ENCODE data around the gene TTC38. TPM values are rescaled to one million over a fixed set of nuclear protein-coding genes. Genes with fewer than 3 reads are reported as not detected.

Gene TTC38
- total RNA-seq, 1 donor from 2014 or later = 16.1 TPM

DNA sequence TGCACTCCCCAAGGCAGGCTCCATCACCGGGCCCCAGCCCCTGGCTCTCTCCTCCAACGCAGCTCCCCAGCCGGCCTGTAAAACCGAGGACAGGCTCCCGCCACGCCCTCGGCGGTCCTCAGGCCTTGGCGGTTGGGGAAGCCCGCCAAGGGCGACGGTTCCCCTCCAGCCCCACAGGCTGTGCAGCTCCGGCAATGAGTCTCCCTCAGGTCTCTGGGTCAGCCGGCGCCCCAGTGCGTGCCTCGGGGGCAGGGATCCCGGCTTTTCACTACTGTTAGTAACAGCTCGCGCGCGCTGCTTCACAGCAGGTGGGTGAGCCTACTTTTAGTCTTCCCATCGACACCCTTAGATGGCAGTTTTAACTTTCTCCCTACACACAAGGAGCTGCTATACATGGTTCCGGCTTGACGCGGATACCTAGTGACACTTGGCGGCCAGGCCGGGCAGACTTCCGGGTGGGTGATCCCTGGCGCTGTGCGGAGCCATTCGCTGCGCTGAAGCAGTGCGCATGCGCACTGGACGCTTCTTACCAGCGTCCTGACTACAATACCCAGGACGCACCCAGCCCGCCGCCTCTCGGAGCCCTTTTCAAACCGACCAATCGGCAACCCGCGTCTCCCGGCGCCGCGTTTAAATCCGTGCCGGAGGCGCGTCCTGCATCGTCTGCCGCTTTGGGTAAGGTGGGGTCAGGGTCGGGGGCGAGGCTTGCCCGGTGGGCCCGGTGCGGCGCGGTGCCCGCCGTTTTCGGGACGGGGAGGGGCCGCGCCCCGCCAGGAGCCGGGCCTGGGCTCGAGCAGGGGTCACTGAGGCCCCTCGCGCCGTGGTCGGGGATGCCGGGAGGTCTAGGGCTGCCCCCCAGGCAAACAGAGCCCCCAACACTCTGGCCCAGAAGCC, 28.7 kb downstream of the TTC38 start, which contains the start of gene GTSE1:
Gene GTSE1 (plus strand): TSS at position 614 of the 894 bp plus-strand sequence. CDS start 531 bp downstream, outside the sequence.
- peak within 1 kb of the TSS; percentile 89 for H2AFZ ChIP-seq (ENCODE audit: low read depth, low read length)
- peak within 1 kb of the TSS; percentile 72 for H3K4me3 ChIP-seq (ENCODE audit: insufficient read depth, low read depth, low read length)
- peak within 1 kb of the TSS; percentile 95 for H3K4me2 ChIP-seq (ENCODE audit: low read length)
- no peaks in the 10 kb centered on the region for H3K27me3 Mint-ChIP-seq (ENCODE audit: low read depth, unreplicated experiment)
- H3K27me3 ChIP-seq (ENCODE audit: insufficient read depth, low read length) = no peaks in the 10 kb centered on the region
- H3K36me3 ChIP-seq (ENCODE audit: insufficient read depth, low read length) = peaks cover 10% of the 10 kb centered on the region
- peak within 1 kb of the TSS; percentile 85 for H3K9ac ChIP-seq (ENCODE audit: low read length)
- H3K9me3 ChIP-seq (ENCODE audit: insufficient read depth, low read depth, low read length) = no peaks in the 10 kb centered on the region
- peak within 1 kb of the TSS; percentile 93 for H3K4me3 Mint-ChIP-seq (ENCODE audit: unreplicated experiment)
- H4K20me1 ChIP-seq (ENCODE audit: insufficient read depth, low read length) = no peaks in the 10 kb centered on the region
- peaks cover 44% of the 10 kb centered on the region for H3K79me2 ChIP-seq (ENCODE audit: insufficient read depth, low read length)
- no peaks in the 10 kb centered on the region for H3K9me3 Mint-ChIP-seq (ENCODE audit: unreplicated experiment)
- H3K4me1 Mint-ChIP-seq (ENCODE audit: low read depth, unreplicated experiment) = peaks cover 15% of the 10 kb centered on the region
- TF ChIP-seq, protein P1, sequence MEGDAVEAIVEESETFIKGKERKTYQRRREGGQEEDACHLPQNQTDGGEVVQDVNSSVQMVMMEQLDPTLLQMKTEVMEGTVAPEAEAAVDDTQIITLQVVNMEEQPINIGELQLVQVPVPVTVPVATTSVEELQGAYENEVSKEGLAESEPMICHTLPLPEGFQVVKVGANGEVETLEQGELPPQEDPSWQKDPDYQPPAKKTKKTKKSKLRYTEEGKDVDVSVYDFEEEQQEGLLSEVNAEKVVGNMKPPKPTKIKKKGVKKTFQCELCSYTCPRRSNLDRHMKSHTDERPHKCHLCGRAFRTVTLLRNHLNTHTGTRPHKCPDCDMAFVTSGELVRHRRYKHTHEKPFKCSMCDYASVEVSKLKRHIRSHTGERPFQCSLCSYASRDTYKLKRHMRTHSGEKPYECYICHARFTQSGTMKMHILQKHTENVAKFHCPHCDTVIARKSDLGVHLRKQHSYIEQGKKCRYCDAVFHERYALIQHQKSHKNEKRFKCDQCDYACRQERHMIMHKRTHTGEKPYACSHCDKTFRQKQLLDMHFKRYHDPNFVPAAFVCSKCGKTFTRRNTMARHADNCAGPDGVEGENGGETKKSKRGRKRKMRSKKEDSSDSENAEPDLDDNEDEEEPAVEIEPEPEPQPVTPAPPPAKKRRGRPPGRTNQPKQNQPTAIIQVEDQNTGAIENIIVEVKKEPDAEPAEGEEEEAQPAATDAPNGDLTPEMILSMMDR (IDR thresholded peaks at IDR 0.05; ENCODE audit: insufficient read depth, low read depth, low read length) = no peak
- no peak for TF ChIP-seq EZH2 (IDR thresholded peaks at IDR 0.05; ENCODE audit: insufficient read depth, low read length)
- peak within 1 kb of the TSS; percentile 70 for H3K27ac ChIP-seq (ENCODE audit: low read depth, low read length)
- H3K27ac Mint-ChIP-seq (ENCODE audit: unreplicated experiment) = peak within 1 kb of the TSS; percentile 96
- peaks cover 20% of the 10 kb centered on the region for H3K4me1 ChIP-seq (ENCODE audit: insufficient read depth, low read length)
- H3K36me3 Mint-ChIP-seq (ENCODE audit: low read depth, unreplicated experiment) = peaks cover 7% of the 10 kb centered on the region
- FAIRE-seq (peak; percentile 23), DNase-seq (ENCODE audit: low read depth) (peak; percentile 85)

DNA sequence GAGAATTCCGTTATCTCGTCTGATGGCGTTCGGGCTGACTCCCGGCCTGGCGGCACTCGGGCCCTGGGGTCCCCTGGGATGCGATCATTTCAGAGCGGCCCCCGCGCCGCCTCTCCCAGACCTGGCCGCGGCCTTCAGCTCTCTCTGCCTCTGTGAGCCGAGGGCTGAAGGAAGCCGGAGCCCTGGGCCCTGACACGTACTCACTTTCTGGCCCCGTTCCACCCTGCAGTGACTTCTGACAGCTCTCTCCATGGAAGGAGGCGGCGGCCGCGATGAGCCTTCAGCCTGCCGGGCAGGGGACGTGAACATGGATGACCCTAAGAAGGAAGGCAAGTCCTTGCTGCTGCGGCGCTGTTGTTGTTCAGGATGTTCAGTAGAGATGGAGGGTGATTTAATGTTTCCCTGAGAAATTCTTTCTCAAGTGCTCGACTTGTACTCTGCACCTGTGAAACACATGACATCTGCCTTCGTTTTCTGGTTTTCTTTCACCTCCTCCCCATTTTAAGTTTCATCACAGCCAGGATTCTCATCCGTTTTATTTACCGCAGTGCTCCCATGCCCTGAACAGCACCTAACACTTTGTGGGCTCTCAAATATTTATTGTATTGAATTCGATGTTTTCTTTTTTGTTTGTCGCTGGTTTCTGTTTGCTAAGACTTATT, 29.5 kb downstream of the TTC38 start:
- no peak for FAIRE-seq
- peak overlapping the region; percentile 72 for H3K4me3 ChIP-seq (ENCODE audit: insufficient read depth, low read depth, low read length)
- peak overlapping the region; percentile 70 for H3K27ac ChIP-seq (ENCODE audit: low read depth, low read length)

More for the DNA sequence above, 29.5 kb downstream of the TTC38 start:
- Histone ChIP-seq H4K20me1 (ENCODE audit: insufficient read depth, low read length) (no peaks in the 10 kb centered on the region), H3K79me2 (ENCODE audit: insufficient read depth, low read length) (peaks cover 51% of the 10 kb centered on the region), H3K27me3 (ENCODE audit: insufficient read depth, low read length) (no peaks in the 10 kb centered on the region), H3K36me3 (ENCODE audit: insufficient read depth, low read length) (peaks cover 9% of the 10 kb centered on the region), H3K9ac (ENCODE audit: low read length) (peak overlapping the region; percentile 85), H3K4me1 (ENCODE audit: insufficient read depth, low read length) (peaks cover 20% of the 10 kb centered on the region), H3K4me2 (ENCODE audit: low read length) (peak overlapping the region; percentile 95), H3K9me3 (ENCODE audit: insufficient read depth, low read depth, low read length) (no peaks in the 10 kb centered on the region), H2AFZ (ENCODE audit: low read depth, low read length) (peak overlapping the region; percentile 83)
- no peak for TF ChIP-seq EZH2 (IDR thresholded peaks at IDR 0.05; ENCODE audit: insufficient read depth, low read length)
- TF ChIP-seq, protein P1 (IDR thresholded peaks at IDR 0.05; ENCODE audit: insufficient read depth, low read depth, low read length) = no peak
- H3K27me3 Mint-ChIP-seq (ENCODE audit: low read depth, unreplicated experiment) = no peaks in the 10 kb centered on the region
- H3K9me3 Mint-ChIP-seq (ENCODE audit: unreplicated experiment) = no peaks in the 10 kb centered on the region
- H3K4me3 Mint-ChIP-seq (ENCODE audit: unreplicated experiment) = peak overlapping the region; percentile 83
- no peak overlapping the region for H3K27ac Mint-ChIP-seq (ENCODE audit: unreplicated experiment)
- peak; percentile 24 for DNase-seq (ENCODE audit: low read depth)
- H3K4me1 Mint-ChIP-seq (ENCODE audit: low read depth, unreplicated experiment) = peaks cover 15% of the 10 kb centered on the region
- peaks cover 3% of the 10 kb centered on the region for H3K36me3 Mint-ChIP-seq (ENCODE audit: low read depth, unreplicated experiment)

All from astrocyte (in vitro differentiated cells and primary cell).